ENCODE results near the gene KCNA10. TPM values are rescaled to one million over a fixed set of nuclear protein-coding genes. Genes with fewer than 3 reads are reported as not detected.

KCNA10 gene
- total RNA-seq (2021) (not detected in 2 replicates), Bru-seq, nascent RNA (not detected), BruChase-seq, experiment 1, labeled RNA remaining after a 2-hour chase (not detected), BruChase-seq, experiment 2, labeled RNA remaining after a 6-hour chase (not detected)
- long read RNA-seq = 0 reads

DNA sequence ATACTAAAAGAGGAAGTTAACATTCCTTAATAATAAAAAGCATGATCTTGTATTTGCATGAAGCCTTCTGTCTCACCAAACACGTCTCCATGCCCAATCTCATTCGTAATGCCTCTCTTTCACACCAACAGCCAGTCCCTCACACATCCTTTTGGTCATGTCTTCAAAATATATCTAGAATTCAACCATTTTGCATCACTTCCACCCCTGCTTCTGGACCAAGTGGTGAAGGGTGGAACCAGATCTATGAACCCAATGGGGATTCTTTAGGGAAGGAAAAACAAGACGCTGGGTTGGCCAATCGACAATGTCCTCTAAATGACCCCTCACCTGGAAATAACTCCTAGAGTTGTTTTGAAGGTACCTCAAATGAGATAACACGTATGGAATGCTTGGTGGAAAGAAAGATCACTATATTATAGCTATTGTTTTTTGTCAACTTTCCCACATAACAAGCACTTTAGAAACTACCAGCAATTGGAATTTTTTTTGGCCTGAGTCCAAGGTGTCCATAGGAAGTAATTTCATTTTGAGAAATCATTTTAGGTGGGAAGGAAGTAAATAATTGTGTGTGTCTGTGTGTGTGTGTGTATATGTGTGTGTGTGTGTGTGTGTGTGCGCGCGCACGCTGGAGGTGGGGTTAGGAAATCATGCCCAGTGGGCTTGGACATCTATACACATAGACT lies at the start of gene KCNA10:
KCNA10 (minus strand) TSS at position 51 of the 686 bp plus-strand sequence. CDS start 388 bp downstream, outside the sequence.
- no peaks in the 10 kb centered on the region for H3K4me1 ChIP-seq (ENCODE audit: insufficient read depth, low read length, poor library complexity, severe bottlenecking)
- intact Hi-C loops (cut with micrococcal nuclease; ENCODE audit: unreplicated experiment) = no loop called here
- H3K9me3 ChIP-seq (ENCODE audit: low read depth, low read length, poor library complexity, severe bottlenecking) = no peaks in the 10 kb centered on the region
- no peak for DNase-seq (ENCODE audit: low spot score)
- no peak within 1 kb of the TSS for H3K27ac ChIP-seq (ENCODE audit: low read depth, low read length, poor library complexity, severe bottlenecking)
- H3K27me3 ChIP-seq (replicated peaks; ENCODE audit: insufficient read depth, low read depth, low read length, poor library complexity) = no peaks in the 10 kb centered on the region
- no peak within 1 kb of the TSS for H3K4me3 ChIP-seq (ENCODE audit: low read depth, low read length, poor library complexity, severe bottlenecking)
- TF ChIP-seq EZH2 (IDR thresholded peaks at IDR 0.05; ENCODE audit: borderline replicate concordance, low read depth, low read length, poor library complexity, severe bottlenecking) = no peak
- TF ChIP-seq, protein P1, sequence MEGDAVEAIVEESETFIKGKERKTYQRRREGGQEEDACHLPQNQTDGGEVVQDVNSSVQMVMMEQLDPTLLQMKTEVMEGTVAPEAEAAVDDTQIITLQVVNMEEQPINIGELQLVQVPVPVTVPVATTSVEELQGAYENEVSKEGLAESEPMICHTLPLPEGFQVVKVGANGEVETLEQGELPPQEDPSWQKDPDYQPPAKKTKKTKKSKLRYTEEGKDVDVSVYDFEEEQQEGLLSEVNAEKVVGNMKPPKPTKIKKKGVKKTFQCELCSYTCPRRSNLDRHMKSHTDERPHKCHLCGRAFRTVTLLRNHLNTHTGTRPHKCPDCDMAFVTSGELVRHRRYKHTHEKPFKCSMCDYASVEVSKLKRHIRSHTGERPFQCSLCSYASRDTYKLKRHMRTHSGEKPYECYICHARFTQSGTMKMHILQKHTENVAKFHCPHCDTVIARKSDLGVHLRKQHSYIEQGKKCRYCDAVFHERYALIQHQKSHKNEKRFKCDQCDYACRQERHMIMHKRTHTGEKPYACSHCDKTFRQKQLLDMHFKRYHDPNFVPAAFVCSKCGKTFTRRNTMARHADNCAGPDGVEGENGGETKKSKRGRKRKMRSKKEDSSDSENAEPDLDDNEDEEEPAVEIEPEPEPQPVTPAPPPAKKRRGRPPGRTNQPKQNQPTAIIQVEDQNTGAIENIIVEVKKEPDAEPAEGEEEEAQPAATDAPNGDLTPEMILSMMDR (conservative IDR thresholded peaks at IDR 0.05; ENCODE audit: low read depth, low read length) = no peak
- no peaks in the 10 kb centered on the region for H3K36me3 ChIP-seq (ENCODE audit: insufficient read depth, low read length, poor library complexity, severe bottlenecking)
- CTCF ChIA-PET = interaction anchor here (0.6 kb wide), 1 partner anchor 17 kb away, joined by 3 read pairs; no protein-coding TSS in a partner anchor
- BruUV-seq (replicated peaks) = no TSS peak
- POLR2A ChIA-PET (ENCODE audit: low non-redundant PET) = no interaction called here

DNA sequence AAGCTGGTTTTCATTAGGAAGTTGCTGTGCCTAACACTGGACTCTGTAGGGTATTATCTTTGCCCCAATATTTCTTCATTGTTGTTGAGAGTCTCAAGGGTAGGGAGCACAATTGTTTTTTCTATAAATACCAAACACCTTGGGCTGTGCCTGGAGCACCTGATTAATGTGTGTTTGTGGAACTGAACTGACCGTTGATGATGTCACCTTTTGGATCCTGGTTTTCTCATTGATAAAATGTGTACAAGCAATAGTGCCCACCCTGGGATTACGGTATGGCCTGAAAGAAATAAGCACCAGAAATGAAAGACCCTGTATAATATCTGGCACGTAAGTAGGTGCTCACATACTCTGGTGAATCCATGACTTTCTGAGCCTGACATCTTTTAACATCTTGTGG lies 47.9 kb upstream of the KCNA10 start:
- Histone ChIP-seq H3K36me3 (ENCODE audit: insufficient read depth, low read length, poor library complexity, severe bottlenecking) (no peaks in the 10 kb centered on the region), H3K9me3 (ENCODE audit: low read depth, low read length, poor library complexity, severe bottlenecking) (no peaks in the 10 kb centered on the region), H3K27me3 (replicated peaks; ENCODE audit: insufficient read depth, low read depth, low read length, poor library complexity) (peaks cover 3% of the 10 kb centered on the region), H3K4me3 (ENCODE audit: low read depth, low read length, poor library complexity, severe bottlenecking) (no peak overlapping the region), H3K27ac (ENCODE audit: low read depth, low read length, poor library complexity, severe bottlenecking) (no peak overlapping the region), H3K4me1 (ENCODE audit: insufficient read depth, low read length, poor library complexity, severe bottlenecking) (no peaks in the 10 kb centered on the region)
- CTCF ChIA-PET = no interaction called here
- no TSS peak for BruUV-seq (replicated peaks)
- intact Hi-C loops (cut with micrococcal nuclease; ENCODE audit: unreplicated experiment) = no loop called here
- no peak for TF ChIP-seq EZH2 (IDR thresholded peaks at IDR 0.05; ENCODE audit: borderline replicate concordance, low read depth, low read length, poor library complexity, severe bottlenecking)
- TF ChIP-seq, protein P1 (conservative IDR thresholded peaks at IDR 0.05; ENCODE audit: low read depth, low read length) = no peak
- DNase-seq (ENCODE audit: low spot score) = no peak
- POLR2A ChIA-PET (ENCODE audit: low non-redundant PET) = no interaction called here

DNA sequence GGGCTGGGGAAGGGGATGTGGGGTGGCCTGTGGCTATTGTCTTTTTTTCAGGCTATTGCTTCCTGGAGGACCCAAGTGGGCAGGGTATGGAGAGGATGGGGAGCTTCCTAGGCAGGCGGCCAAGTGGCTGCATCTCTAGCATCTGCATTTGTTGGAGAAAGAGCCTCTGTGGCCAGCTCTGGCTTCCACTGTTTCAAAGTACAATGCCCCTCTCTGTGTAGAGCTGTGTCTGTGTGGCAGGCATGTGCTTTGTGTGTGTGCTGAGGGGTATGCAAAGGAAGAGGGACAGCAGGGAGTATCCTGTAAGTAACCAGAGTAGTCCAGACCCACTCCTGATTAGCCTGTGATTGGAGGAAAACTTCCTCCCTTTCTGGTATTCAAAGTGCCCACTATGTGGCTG lies 46.6 kb upstream of the KCNA10 start:
- TF ChIP-seq, protein P1 (conservative IDR thresholded peaks at IDR 0.05; ENCODE audit: low read depth, low read length) = no peak
- TF ChIP-seq EZH2 (IDR thresholded peaks at IDR 0.05; ENCODE audit: borderline replicate concordance, low read depth, low read length, poor library complexity, severe bottlenecking) = no peak
- intact Hi-C loops (cut with micrococcal nuclease; ENCODE audit: unreplicated experiment) = no loop called here
- DNase-seq (ENCODE audit: low spot score) = peak; percentile 10
- Histone ChIP-seq H3K27ac (ENCODE audit: low read depth, low read length, poor library complexity, severe bottlenecking) (no peak overlapping the region), H3K27me3 (replicated peaks; ENCODE audit: insufficient read depth, low read depth, low read length, poor library complexity) (peaks cover 3% of the 10 kb centered on the region), H3K9me3 (ENCODE audit: low read depth, low read length, poor library complexity, severe bottlenecking) (no peaks in the 10 kb centered on the region), H3K4me3 (ENCODE audit: low read depth, low read length, poor library complexity, severe bottlenecking) (no peak overlapping the region), H3K36me3 (ENCODE audit: insufficient read depth, low read length, poor library complexity, severe bottlenecking) (no peaks in the 10 kb centered on the region), H3K4me1 (ENCODE audit: insufficient read depth, low read length, poor library complexity, severe bottlenecking) (no peaks in the 10 kb centered on the region)
- POLR2A ChIA-PET (ENCODE audit: low non-redundant PET) = no interaction called here
- BruUV-seq (replicated peaks) = no TSS peak
- CTCF ChIA-PET = no interaction called here

Data from A673 (cell line).